ENCODE data around the gene LST1. TPM values are rescaled to one million over a fixed set of nuclear protein-coding genes. Genes with fewer than 3 reads are reported as not detected.

Gene LST1
- total RNA-seq, 2 experiments from 2014 or later = 3.0 to 4.2 TPM

- Histone ChIP-seq H3K27ac (ENCODE audit: low read depth, low read length, poor library complexity, severe bottlenecking) (peak overlapping the region; percentile 36), H3K4me1 (ENCODE audit: insufficient read depth, low read length, poor library complexity, severe bottlenecking) (peaks cover 60% of the 10 kb centered on the region), H3K9me3 (ENCODE audit: low read length) (no peaks in the 10 kb centered on the region; the same call in 1 of the 2 replicates), H3K4me2 (ENCODE audit: low read length) (peak overlapping the region; percentile 82; the same call in 1 of the 2 replicates), H3K79me2 (ENCODE audit: insufficient read depth, low read depth, low read length) (peaks cover 50% of the 10 kb centered on the region), H4K20me1 (ENCODE audit: insufficient read depth, low read length) (peaks cover 15% of the 10 kb centered on the region), H3K4me3 (ENCODE audit: low read depth, low read length, poor library complexity, severe bottlenecking) (no peak overlapping the region), H2AFZ (ENCODE audit: low read length) (no peak overlapping the region), H3K36me3 (ENCODE audit: insufficient read depth, low read length) (peaks cover 29% of the 10 kb centered on the region), H3K9me2 (ENCODE audit: insufficient read depth, low read length) (no peaks in the 10 kb centered on the region)
- DNase-seq (ENCODE audit: low spot score) = no peak
- intact Hi-C loops (cut with micrococcal nuclease; ENCODE audit: unreplicated experiment) = loop anchor here (5.0 to 10.0 kb wide), 2 partner anchors 142 to 250 kb away; partner anchors contain the start of genes MICA and VARS1
- no TSS peak for BruUV-seq (replicated peaks)
- CTCF ChIA-PET (ENCODE audit: unreplicated experiment) = no interaction called here
- POLR2A ChIA-PET = interaction anchor here (0.9 kb wide), 1 partner anchor 50 kb away, joined by 3 read pairs; no protein-coding TSS in a partner anchor
- no peak for TF ChIP-seq CTCF (conservative IDR thresholded peaks at IDR 0.05; ENCODE audit: low read length)
- TF ChIP-seq EZH2phosphoT487 (IDR thresholded peaks at IDR 0.05; ENCODE audit: borderline replicate concordance, low read depth, low read length) = no peak
Observed at GRCh38 chr6:31544676-31545075, 41.4 kb upstream of the LST1 start.

GRCh38 chr6:31545291-31545690, 40.8 kb upstream of the LST1 start:
- Histone ChIP-seq H3K9me2 (ENCODE audit: insufficient read depth, low read length) (no peaks in the 10 kb centered on the region), H3K9me3 (ENCODE audit: low read length) (no peaks in the 10 kb centered on the region; the same call in 1 of the 2 replicates), H4K20me1 (ENCODE audit: insufficient read depth, low read length) (peaks cover 9% of the 10 kb centered on the region), H3K36me3 (ENCODE audit: insufficient read depth, low read length) (peaks cover 29% of the 10 kb centered on the region), H2AFZ (ENCODE audit: low read length) (no peak overlapping the region), H3K79me2 (ENCODE audit: insufficient read depth, low read depth, low read length) (peaks cover 44% of the 10 kb centered on the region), H3K27ac (ENCODE audit: low read depth, low read length, poor library complexity, severe bottlenecking) (peak overlapping the region; percentile 36), H3K4me2 (ENCODE audit: low read length) (peak overlapping the region; percentile 82), H3K4me1 (ENCODE audit: insufficient read depth, low read length, poor library complexity, severe bottlenecking) (peaks cover 60% of the 10 kb centered on the region), H3K4me3 (ENCODE audit: low read depth, low read length, poor library complexity, severe bottlenecking) (peak overlapping the region; percentile 67)
- no peak for DNase-seq (ENCODE audit: low spot score)
- intact Hi-C loops (cut with micrococcal nuclease; ENCODE audit: unreplicated experiment) = loop anchor here (10.0 kb wide), 1 partner anchor 250 kb away; the partner anchor contains the start of gene VARS1
- ChIA-PET CTCF (ENCODE audit: unreplicated experiment) (interaction anchor here (0.5 kb wide), 1 partner anchor 651 kb away, joined by 7 read pairs; no protein-coding TSS in a partner anchor), POLR2A (interaction anchor here (0.9 kb wide), 1 partner anchor 50 kb away, joined by 3 read pairs; no protein-coding TSS in a partner anchor)
- TF ChIP-seq CTCF (conservative IDR thresholded peaks at IDR 0.05; ENCODE audit: low read length) (no peak), EZH2phosphoT487 (IDR thresholded peaks at IDR 0.05; ENCODE audit: borderline replicate concordance, low read depth, low read length) (no peak)
- BruUV-seq (replicated peaks) = no TSS peak

All from OCI-LY7 (cell line).